ENCODE data around the gene PET117. TPM values are rescaled to one million over a fixed set of nuclear protein-coding genes. Genes with fewer than 3 reads are reported as not detected.

PET117 gene
- total and polyA plus RNA-seq, 2 donors from 2014 or later: 13.1 to 19.7 TPM

GRCh38 chr20:18090477-18090876 lies 47.2 kb upstream of the PET117 start:
- H3K27ac ChIP-seq (ENCODE audit: low read depth in 2 of 2, low read length in 2 of 2): no peak overlapping the region
- intact Hi-C loops (cut with DNase I): no loop called here
- no peak for TF ChIP-seq CTCF (IDR thresholded peaks at IDR 0.05; ENCODE audit: borderline replicate concordance, extremely low read depth, insufficient read depth)
- FAIRE-seq (no peak), DNase-seq (no peak)
- H3K36me3 ChIP-seq (ENCODE audit: control insufficient read depth in 2 of 3, insufficient read depth in 3 of 3, low read length in 3 of 3): no peaks in the 10 kb centered on the region
- no peaks in the 10 kb centered on the region for H3K4me1 ChIP-seq (ENCODE audit: control insufficient read depth in 2 of 3, insufficient read depth in 2 of 3, low read depth in 1 of 3, low read length in 3 of 3)
- no peak overlapping the region for H3K4me3 ChIP-seq (ENCODE audit: low read length in 3 of 3)
- no peak overlapping the region for H3K9ac ChIP-seq (ENCODE audit: low read length in 3 of 3)
- H3K27me3 ChIP-seq (ENCODE audit: control insufficient read depth, insufficient read depth, low read length): no peaks in the 10 kb centered on the region
- H3K9me3 ChIP-seq (ENCODE audit: control insufficient read depth in 2 of 3, insufficient read depth in 1 of 3, low read length in 3 of 3): no peaks in the 10 kb centered on the region

GRCh38 chr20:18091623-18092022 lies 46.0 kb upstream of the PET117 start:
- no peak for TF ChIP-seq CTCF (IDR thresholded peaks at IDR 0.05; ENCODE audit: borderline replicate concordance, extremely low read depth, insufficient read depth)
- no peaks in the 10 kb centered on the region for H3K27me3 ChIP-seq (ENCODE audit: control insufficient read depth, insufficient read depth, low read length)
- H3K9me3 ChIP-seq (ENCODE audit: control insufficient read depth in 2 of 3, insufficient read depth in 1 of 3, low read length in 3 of 3): no peaks in the 10 kb centered on the region
- intact Hi-C loops (cut with DNase I): no loop called here
- H3K4me1 ChIP-seq (ENCODE audit: control insufficient read depth in 2 of 3, insufficient read depth in 2 of 3, low read depth in 1 of 3, low read length in 3 of 3): no peaks in the 10 kb centered on the region
- H3K36me3 ChIP-seq (ENCODE audit: control insufficient read depth in 2 of 3, insufficient read depth in 3 of 3, low read length in 3 of 3): no peaks in the 10 kb centered on the region
- H3K4me3 ChIP-seq (ENCODE audit: low read length in 3 of 3): no peak overlapping the region
- no peak overlapping the region for H3K27ac ChIP-seq (ENCODE audit: low read depth in 2 of 2, low read length in 2 of 2)
- FAIRE-seq: no peak
- no peak for DNase-seq
- H3K9ac ChIP-seq (ENCODE audit: low read length in 3 of 3): no peak overlapping the region

GRCh38 chr20:18092890-18093289 lies 44.8 kb upstream of the PET117 start:
- no peaks in the 10 kb centered on the region for H3K9me3 ChIP-seq (ENCODE audit: control insufficient read depth in 2 of 3, insufficient read depth in 1 of 3, low read length in 3 of 3)
- no peak overlapping the region for H3K27ac ChIP-seq (ENCODE audit: low read depth in 2 of 2, low read length in 2 of 2)
- FAIRE-seq (no peak), DNase-seq (no peak)
- TF ChIP-seq CTCF (IDR thresholded peaks at IDR 0.05; ENCODE audit: borderline replicate concordance, extremely low read depth, insufficient read depth): no peak
- H3K36me3 ChIP-seq (ENCODE audit: control insufficient read depth in 2 of 3, insufficient read depth in 3 of 3, low read length in 3 of 3): no peaks in the 10 kb centered on the region
- H3K9ac ChIP-seq (ENCODE audit: low read length in 3 of 3): no peak overlapping the region
- H3K27me3 ChIP-seq (ENCODE audit: control insufficient read depth, insufficient read depth, low read length): no peaks in the 10 kb centered on the region
- intact Hi-C loops (cut with DNase I): no loop called here
- no peaks in the 10 kb centered on the region for H3K4me1 ChIP-seq (ENCODE audit: control insufficient read depth in 2 of 3, insufficient read depth in 2 of 3, low read depth in 1 of 3, low read length in 3 of 3)
- H3K4me3 ChIP-seq (ENCODE audit: low read length in 3 of 3): no peak overlapping the region

- intact Hi-C loops (cut with DNase I): no loop called here
- Histone ChIP-seq H3K4me3 (ENCODE audit: low read length in 3 of 3) (no peak overlapping the region), H3K36me3 (ENCODE audit: control insufficient read depth in 2 of 3, insufficient read depth in 3 of 3, low read length in 3 of 3) (no peaks in the 10 kb centered on the region), H3K4me1 (ENCODE audit: control insufficient read depth in 2 of 3, insufficient read depth in 2 of 3, low read depth in 1 of 3, low read length in 3 of 3) (no peaks in the 10 kb centered on the region), H3K9ac (ENCODE audit: low read length in 3 of 3) (no peak overlapping the region), H3K9me3 (ENCODE audit: control insufficient read depth in 2 of 3, insufficient read depth in 1 of 3, low read length in 3 of 3) (no peaks in the 10 kb centered on the region), H3K27me3 (ENCODE audit: control insufficient read depth, insufficient read depth, low read length) (no peaks in the 10 kb centered on the region), H3K27ac (ENCODE audit: low read depth in 2 of 2, low read length in 2 of 2) (no peak overlapping the region)
- no peak for TF ChIP-seq CTCF (IDR thresholded peaks at IDR 0.05; ENCODE audit: borderline replicate concordance, extremely low read depth, insufficient read depth)
- FAIRE-seq (no peak), DNase-seq (no peak)
These were observed 44.3 kb upstream of the PET117 start for GRCh38 chr20:18093388-18093787.

Data from kidney (tissue), 14 donors.